Cerebellar nuclear complex (tissue), 1 donor: ENCODE measurements around the gene KMT2B.

Experiments used
- DNase-seq, 2 experiments: peaks; one replicate each; lab custom pipeline; 2025; lab: John Stamatoyannopoulos, UW

KMT2B gene

DNA sequence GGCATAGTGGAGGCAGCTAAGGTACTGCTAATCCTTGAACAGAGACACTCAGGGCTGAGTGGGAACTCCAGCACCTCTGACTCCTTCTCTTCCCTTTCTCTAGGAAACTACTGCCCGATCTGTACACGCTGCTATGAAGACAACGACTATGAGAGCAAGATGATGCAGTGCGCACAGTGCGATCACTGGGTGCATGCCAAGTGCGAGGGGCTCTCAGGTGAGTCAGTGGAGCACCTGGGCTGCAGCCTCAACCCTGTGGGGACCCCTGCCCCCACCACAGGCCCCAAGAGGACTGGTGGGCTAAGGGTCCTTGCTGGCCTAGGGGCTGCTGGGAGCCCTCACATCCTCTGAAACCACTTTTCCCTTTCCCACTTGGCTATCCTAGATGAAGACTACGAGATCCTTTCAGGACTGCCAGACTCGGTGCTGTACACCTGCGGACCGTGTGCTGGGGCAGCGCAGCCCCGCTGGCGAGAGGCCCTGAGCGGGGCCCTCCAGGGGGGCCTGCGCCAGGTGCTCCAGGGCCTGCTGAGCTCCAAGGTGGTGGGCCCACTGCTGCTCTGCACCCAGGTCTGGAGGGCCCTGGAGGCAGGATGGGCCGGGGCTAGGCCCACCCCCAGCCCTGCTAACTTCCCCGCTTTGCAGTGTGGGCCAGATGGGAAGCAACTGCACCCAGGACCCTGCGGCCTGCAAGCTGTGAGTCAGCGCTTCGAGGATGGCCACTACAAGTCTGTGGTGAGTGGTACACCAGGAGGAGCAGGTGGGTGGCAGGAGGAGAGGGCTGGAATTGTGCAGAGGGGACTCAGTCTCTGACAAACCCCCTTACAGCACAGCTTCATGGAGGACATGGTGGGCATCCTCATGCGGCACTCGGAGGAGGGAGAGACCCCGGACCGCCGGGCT lies 9.5 kb downstream of the KMT2B start:
- no peak for DNase-seq

DNA sequence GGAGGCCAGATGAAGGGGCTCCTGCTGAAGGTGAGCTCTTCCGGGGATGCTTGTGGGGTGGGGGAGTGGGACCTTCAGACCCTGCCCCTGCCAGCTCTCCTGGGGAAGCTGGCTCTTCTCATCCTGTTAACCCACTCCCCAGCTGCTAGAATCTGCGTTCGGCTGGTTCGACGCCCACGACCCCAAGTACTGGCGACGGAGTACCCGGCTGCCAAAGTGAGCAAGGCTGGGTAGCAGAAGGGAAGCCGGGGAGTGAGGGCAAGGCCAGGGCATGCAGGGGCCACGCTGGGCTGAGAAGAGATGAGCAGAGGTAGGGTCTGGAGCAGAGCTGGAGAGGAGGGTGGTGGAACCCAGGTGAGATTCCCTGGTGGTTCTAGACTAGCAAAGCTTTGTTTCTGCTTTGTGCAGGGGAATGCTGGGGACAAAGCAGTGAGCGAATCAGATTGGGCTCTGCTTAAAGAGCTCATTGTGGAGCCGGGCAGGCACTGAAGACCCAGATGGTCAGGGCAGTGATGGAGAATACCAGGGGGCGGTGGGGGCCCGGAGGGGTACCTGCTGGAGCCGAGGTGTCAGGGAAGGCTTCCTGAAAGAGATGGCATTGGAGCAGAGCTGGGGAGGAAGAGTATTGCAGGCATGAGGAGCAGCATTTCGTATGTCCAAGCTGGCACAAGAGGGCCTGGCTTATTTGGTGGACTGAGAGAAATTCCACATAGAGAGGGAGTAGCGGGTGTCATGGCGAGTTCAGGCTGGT lies 10.3 kb downstream of the KMT2B start:
- DNase-seq = no peak

GRCh38 chr19:35729021-35729420 lies 11.2 kb downstream of the KMT2B start:
- DNase-seq = no peak

DNA sequence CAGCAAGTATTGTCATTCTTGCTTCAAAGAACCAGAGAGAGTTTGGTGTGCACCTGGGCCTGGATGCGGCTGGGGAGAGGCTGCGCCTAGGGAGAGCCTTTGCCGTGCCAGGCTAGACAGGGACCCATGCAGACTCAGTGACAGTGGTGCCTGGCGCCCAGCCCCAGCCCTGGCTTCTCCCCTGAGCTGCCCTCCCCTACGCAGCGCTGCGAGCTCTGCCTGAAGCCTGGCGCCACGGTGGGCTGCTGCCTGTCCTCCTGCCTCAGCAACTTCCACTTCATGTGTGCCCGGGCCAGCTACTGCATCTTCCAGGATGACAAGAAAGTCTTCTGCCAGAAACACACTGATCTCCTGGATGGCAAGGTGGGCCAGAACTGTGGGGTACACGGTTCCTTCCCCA lies 12.0 kb downstream of the KMT2B start:
- no peak for DNase-seq

- no peak for DNase-seq
These were observed 12.5 kb downstream of the KMT2B start for GRCh38 chr19:35730326-35730725.

DNA sequence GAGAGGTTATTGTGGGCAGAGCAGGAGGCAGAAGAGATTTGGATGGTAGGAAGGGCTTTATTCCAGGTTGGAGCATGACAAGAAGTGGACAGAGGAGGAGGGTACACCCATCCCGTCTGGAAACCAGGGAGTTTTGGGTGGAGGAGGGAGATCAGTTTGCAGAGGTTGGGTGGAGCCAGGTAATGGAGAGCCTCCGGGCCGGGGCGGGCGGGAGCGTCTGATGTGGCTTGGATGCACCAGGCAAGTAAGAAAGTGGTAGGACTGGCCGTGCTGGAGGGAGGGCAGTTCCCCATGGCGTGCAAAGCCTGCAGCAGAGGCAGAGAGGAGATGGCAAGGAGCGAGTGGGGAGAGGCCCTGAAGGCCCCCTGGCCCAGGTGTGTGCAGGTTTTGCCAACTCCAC lies 13.6 kb downstream of the KMT2B start:
- DNase-seq = no peak

DNA sequence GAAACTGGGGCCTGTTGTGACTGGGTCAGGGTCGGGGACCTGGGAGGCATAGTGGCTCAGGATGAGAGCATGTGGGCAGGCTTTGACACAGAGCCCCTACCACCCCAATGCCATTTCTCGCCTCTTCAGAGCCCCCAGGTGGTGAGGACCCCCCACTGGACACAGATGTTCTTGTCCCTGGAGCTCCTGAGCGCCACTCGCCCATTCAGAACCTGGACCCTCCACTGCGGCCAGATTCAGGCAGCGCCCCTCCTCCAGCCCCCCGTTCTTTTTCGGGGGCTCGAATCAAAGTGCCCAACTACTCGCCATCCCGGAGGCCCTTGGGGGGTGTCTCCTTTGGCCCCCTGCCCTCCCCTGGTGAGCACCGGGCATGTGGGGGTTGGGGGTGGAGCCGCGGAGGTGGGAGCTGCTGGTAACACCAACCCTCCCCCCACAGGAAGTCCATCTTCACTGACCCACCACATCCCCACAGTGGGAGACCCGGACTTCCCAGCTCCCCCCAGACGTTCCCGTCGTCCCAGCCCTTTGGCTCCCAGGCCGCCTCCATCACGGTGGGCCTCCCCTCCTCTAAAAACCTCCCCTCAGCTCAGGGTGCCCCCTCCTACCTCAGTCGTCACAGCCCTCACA lies 14.1 kb downstream of the KMT2B start:
- DNase-seq = no peak

DNA sequence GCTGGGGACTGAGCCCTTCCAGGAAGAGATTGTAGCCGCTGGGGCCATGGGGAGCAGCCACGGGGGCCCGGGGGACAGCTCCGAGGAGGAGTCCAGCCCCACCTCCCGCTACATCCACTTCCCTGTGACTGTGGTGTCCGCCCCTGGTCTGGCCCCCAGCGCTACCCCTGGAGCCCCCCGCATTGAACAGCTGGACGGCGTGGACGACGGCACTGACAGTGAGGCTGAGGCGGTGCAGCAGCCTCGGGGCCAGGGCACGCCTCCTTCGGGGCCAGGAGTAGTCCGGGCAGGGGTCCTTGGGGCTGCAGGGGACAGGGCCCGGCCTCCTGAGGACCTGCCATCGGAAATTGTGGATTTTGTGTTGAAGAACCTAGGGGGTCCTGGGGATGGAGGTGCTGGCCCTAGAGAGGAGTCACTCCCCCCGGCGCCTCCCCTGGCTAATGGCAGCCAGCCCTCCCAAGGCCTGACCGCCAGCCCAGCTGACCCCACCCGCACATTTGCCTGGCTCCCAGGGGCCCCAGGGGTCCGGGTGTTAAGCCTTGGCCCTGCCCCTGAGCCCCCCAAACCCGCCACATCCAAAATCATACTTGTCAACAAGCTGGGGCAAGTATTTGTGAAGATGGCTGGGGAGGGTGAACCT lies 14.9 kb downstream of the KMT2B start:
- DNase-seq = no peak

DNA sequence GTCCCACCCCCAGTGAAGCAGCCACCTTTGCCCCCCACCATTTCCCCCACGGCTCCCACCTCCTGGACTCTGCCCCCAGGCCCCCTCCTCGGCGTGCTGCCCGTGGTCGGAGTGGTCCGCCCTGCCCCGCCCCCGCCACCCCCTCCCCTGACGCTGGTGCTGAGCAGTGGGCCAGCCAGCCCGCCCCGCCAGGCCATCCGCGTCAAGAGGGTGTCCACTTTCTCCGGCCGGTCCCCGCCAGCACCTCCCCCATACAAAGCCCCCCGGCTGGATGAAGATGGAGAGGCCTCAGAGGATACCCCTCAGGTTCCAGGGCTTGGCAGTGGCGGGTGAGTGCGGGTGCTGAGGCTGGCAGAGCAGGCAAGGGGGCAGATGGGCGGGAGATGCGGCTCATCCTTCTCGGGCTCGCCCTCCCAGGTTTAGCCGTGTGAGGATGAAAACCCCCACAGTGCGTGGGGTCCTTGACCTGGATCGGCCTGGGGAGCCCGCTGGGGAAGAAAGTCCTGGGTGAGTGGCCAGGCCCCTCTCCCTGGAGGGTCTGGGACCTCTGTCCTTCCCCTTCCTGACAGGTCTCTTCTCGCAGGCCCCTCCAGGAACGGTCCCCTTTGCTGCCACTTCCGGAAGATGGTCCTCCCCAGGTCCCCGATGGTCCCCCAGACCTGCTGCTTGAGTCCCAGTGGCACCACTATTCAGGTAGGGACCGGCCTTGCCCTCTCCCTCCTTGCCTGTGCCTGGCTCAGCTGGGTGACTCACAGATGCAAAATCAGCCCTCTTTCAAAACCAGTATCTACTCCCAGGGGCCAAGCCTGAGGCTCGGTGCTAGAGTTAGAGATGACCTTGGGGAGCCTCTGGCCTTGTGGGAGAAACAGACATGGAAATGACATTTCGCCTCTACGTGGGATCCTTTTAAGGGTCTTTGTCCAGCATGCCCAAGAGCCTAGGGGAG lies 15.7 kb downstream of the KMT2B start:
- no peak for DNase-seq

DNA sequence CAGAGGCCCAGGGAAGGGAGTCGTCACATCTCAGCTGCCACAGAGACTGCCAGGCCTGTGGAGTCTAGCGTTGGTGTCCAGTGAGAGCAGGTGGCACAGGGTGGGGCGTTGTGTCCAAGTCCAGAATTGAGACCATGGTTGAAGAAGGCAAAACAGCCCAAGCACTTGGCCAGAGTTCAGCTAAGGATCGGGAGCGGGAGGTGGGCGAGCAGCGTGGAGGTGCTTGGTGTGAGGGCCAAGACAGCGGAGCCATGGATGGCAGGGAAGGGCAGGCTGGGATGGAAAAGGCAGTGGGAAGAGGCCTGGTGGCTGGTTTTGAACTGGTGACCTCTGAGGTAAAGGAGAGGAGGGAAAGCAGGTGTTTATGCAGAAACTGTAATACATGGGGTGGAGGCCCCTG lies 16.5 kb downstream of the KMT2B start:
- DNase-seq = no peak

DNA sequence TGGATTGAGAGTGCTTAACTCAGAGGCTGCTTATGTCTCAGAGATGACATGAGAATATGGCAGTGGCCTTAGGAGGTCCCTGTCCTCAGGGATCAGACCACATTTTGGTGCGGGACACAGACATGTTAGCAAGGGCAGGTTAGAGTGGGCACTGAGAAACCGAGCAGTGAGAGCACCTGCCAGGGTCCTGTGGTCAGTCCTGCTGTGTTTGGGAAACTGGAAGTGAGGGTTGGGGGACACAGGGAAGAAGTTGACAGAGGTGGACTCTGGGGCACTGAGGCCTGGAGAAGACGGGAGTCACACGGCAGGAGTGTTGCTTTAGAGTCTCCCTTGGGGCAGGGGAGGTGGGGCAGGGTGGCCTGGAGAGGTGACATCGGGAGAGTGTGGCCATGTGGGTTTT lies 17.1 kb downstream of the KMT2B start:
- no peak for DNase-seq

DNA sequence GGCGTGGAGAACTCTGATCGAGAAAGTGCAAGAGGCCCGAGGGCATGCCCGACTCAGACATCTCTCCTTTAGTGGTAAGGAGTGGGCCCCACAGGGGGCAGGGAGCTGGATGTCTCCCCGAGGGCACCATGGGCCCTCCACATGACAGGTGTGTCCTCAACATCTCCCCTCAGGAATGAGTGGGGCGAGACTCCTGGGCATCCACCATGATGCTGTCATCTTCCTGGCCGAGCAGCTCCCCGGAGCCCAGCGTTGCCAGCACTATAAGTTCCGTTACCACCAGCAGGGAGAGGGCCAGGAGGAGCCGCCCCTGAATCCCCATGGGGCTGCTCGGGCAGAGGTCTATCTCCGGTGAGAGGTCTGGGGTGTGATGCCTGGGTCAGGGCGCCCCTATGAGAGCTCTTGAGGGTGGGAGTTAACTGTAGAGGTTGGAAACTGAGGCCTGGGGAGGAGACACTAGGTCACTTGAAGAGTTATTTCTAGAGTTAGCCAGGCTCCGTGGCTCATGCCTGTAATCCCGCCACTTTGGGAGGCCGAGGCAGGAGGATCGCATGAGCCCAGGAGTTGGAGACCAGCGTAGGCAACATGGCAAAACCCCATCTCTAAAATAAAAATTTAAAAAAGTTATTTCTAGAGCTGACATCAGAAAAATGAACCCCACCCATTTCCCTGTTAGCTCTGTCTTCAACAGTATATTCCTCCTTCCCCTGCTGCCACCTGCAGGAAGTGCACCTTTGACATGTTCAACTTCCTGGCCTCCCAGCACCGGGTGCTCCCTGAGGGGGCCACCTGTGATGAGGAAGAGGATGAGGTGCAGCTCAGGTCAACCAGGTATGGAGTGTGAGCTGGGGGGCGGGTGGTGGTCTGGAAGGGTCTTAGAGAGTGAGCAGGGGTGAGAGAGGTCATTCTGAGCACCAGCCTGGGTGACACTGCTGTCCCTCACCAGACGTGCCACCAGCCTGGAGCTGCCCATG lies 19.4 kb downstream of the KMT2B start:
- no peak for DNase-seq

GRCh38 chr19:35738021-35738886 lies 20.5 kb downstream of the KMT2B start:
- no peak for DNase-seq

GRCh38 chr19:35738887-35739229 lies 21.1 kb downstream of the KMT2B start:
- no peak for DNase-seq

DNA sequence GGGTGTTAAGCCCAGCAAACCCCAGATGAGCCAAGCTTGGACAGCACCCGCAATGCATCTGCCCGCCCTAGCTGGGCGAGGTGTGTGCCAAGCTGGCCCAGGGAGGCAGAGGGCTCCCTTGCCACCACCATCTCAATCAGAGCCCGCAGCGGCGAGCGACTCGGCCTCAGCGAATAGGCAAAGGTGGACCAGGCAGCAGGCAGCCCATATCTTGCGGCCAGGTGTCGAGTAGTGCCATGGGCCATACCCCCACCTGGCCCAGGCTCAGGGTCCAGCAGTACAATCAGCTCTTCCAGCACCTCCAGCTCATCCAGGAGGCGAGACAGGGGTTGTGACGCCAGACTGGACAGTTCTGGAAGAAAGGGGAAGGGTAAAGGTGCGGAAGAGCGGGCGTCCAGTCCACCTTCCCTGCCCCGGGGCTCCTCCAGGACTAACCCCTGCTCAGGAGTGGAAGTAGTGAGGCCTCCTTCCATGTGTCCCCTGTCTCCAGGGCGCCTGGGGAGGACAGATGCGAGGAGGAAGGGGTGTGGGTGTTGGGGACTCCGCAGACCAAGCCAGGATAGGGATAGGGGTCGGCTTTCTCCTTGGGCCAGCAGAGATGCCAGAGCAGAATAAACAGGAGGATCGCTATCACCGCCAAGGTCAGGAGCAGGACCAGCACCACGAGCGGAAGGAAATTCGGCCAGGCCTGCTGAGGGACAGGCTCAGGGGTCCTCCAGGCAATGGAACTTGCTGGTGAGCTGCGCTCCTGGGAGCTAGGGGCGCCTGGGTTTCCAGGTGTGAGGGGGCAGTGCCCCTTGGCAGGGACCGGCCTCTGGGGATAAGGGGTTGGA lies 21.7 kb downstream of the KMT2B start:
- DNase-seq = no peak

- no peak for DNase-seq
These were observed 22.3 kb downstream of the KMT2B start for GRCh38 chr19:35740108-35740422.

GRCh38 chr19:35740423-35741202 lies 22.8 kb downstream of the KMT2B start:
- DNase-seq = peak; percentile 84 to 92

GRCh38 chr19:35741203-35741515 lies 23.4 kb downstream of the KMT2B start:
- no peak for DNase-seq
